ENCODE data around the gene OXSR1. TPM values are rescaled to one million over a fixed set of nuclear protein-coding genes. Genes with fewer than 3 reads are reported as not detected.
"Not testable (repeated sequence)": the region's sequence is repeated elsewhere in the genome, so short reads cannot be mapped to it uniquely, and the experiment has no call there.

Gene OXSR1
- total RNA-seq, 1 experiment from 2014 or later: 23.6 TPM

GRCh38 chr3:38222032-38222634, 56.8 kb downstream of the OXSR1 start:
- DNase-seq (ENCODE audit: low read depth): no peak

- no peak for DNase-seq (ENCODE audit: low read depth)
Measured at GRCh38 chr3:38224357-38224756, 59.0 kb downstream of the OXSR1 start.

GRCh38 chr3:38226273-38226672, 60.9 kb downstream of the OXSR1 start:
- DNase-seq (ENCODE audit: low read depth): no peak

GRCh38 chr3:38227989-38228388, 62.7 kb downstream of the OXSR1 start:
- DNase-seq (ENCODE audit: low read depth): no peak

- DNase-seq (ENCODE audit: low read depth): no peak
Measured at GRCh38 chr3:38229036-38229435, 63.7 kb downstream of the OXSR1 start.

GRCh38 chr3:38232701-38233100, 67.4 kb downstream of the OXSR1 start:
- DNase-seq (ENCODE audit: low read depth): no peak

- no peak for DNase-seq (ENCODE audit: low read depth)
Measured at GRCh38 chr3:38235466-38235865, 70.1 kb downstream of the OXSR1 start.

- no peak for DNase-seq (ENCODE audit: low read depth)
Measured at GRCh38 chr3:38238416-38239008, 73.2 kb downstream of the OXSR1 start.

- not testable (repeated sequence) for DNase-seq (ENCODE audit: low read depth)
Measured at GRCh38 chr3:38242812-38243211, 77.5 kb downstream of the OXSR1 start.

GRCh38 chr3:38245930-38246329, 80.6 kb downstream of the OXSR1 start:
- DNase-seq (ENCODE audit: low read depth): no peak

GRCh38 chr3:38247366-38248035, 82.2 kb downstream of the OXSR1 start:
- DNase-seq (ENCODE audit: low read depth): peak; percentile 75

- no peak for DNase-seq (ENCODE audit: low read depth)
Measured at GRCh38 chr3:38250198-38250597, 84.9 kb downstream of the OXSR1 start.

GRCh38 chr3:38251197-38251596, 85.9 kb downstream of the OXSR1 start:
- no peak for DNase-seq (ENCODE audit: low read depth)

GRCh38 chr3:38253704-38254103, 88.4 kb downstream of the OXSR1 start:
- no peak for DNase-seq (ENCODE audit: low read depth)

- no peak for DNase-seq (ENCODE audit: low read depth)
Measured at GRCh38 chr3:38254872-38255271, 89.5 kb downstream of the OXSR1 start.

GRCh38 chr3:38255627-38256026, 90.3 kb downstream of the OXSR1 start:
- no peak for DNase-seq (ENCODE audit: low read depth)

- no peak for DNase-seq (ENCODE audit: low read depth)
Measured at GRCh38 chr3:38257583-38257982, 92.2 kb downstream of the OXSR1 start.

- no peak for DNase-seq (ENCODE audit: low read depth)
Measured at GRCh38 chr3:38260474-38260873, 95.1 kb downstream of the OXSR1 start.

- DNase-seq (ENCODE audit: low read depth): no peak
Measured at GRCh38 chr3:38264353-38264771, 99.0 kb downstream of the OXSR1 start.

GRCh38 chr3:38264779-38265178, 99.4 kb downstream of the OXSR1 start:
- DNase-seq (ENCODE audit: low read depth): no peak

GRCh38 chr3:38265604-38266307, 100.4 kb downstream of the OXSR1 start, which contains the start of gene SLC22A13:
Gene SLC22A13, plus strand, starts transcription at chr3:38265812. Its CDS starts 49 bp downstream, at chr3:38265861.
- no peak for DNase-seq (ENCODE audit: low read depth)

- DNase-seq (ENCODE audit: low read depth): no peak
Measured at GRCh38 chr3:38266810-38267209, 101.5 kb downstream of the OXSR1 start.

- DNase-seq (ENCODE audit: low read depth): no peak
Measured at GRCh38 chr3:38267662-38268061, 102.3 kb downstream of the OXSR1 start.

Measured in Daoy (cell line).